Endothelial cell of umbilical vein (primary cell): ENCODE data around the gene SAMD14. TPM values are rescaled to one million over a fixed set of nuclear protein-coding genes. Genes with fewer than 3 reads are reported as not detected.

Experiments used
- BruUV-seq: library from RNA; stranded (reverse); fragments of 400-500 nt; replicated peaks from 2 replicates; lab custom pipeline; 2021; lab: Mats Ljungman, UMichigan
- CTCF ChIA-PET: fragments of 300-600, 350-600 bp; sonication (Branson Sonifier 250); formaldehyde crosslinking; loops from one replicate; lab custom pipeline; 2021; ENCODE audit warnings: antibody characterized with exemption, inconsistent platforms; lab: Charles Lee
- POLR2A ChIA-PET: fragments of 300-600, 350-600 bp; sonication (Branson Sonifier 250); formaldehyde crosslinking; loops from one replicate; lab custom pipeline; 2021; ENCODE audit warnings: antibody characterized with exemption, inconsistent platforms; lab: Charles Lee
- DNase-seq: peaks from one replicate; pipeline ENCODE4 v3.0.0-alpha.2; 2011; ENCODE audit warnings: low read depth, low spot score
- FAIRE-seq: peaks from 2 replicates; lab custom pipeline; 2011; peaks lifted over from hg19 to GRCh38; lab: Jason Lieb, UNC
- H2AFZ ChIP-seq: 2 replicates; pipeline ENCODE4 v1.6.0; 2012; ENCODE audit warnings: low read depth, low read length, control low read depth, inconsistent platforms
- H3K27ac ChIP-seq: 2 replicates; pipeline ENCODE4 v1.5.1; 2011; ENCODE audit warnings: low read depth, mild to moderate bottlenecking, control low read depth, low read length, moderate library complexity; ENCODE audit not compliant: insufficient read depth
- H3K27me3 ChIP-seq, 2 experiments: 2 replicates each; pipeline versions ENCODE4 v1.6.0 to v1.6.1; 2011; ENCODE audit warnings: low read length in 2 of 2, mixed read lengths in 1 of 2; ENCODE audit not compliant: control insufficient read depth in 2 of 2, insufficient read depth in 2 of 2
- H3K36me3 ChIP-seq, 2 experiments: 2 replicates in 1 of 2; 3 replicates in 1 of 2; pipeline ENCODE4 v1.5.1; 2011; ENCODE audit warnings: low read length in 2 of 2, mild to moderate bottlenecking in 1 of 2, moderate library complexity in 1 of 2; ENCODE audit not compliant: control insufficient read depth in 2 of 2, insufficient read depth in 2 of 2; ENCODE audit errors: extremely low read depth in 1 of 2
- H3K4me1 ChIP-seq: 3 replicates; pipeline ENCODE4 v1.5.1; 2011; ENCODE audit warnings: mild to moderate bottlenecking, low read length; ENCODE audit not compliant: control insufficient read depth, insufficient read depth; ENCODE audit errors: extremely low read depth
- H3K4me2 ChIP-seq: 2 replicates; pipeline ENCODE4 v1.6.1; 2011; ENCODE audit warnings: low read length, control low read depth, mixed read lengths; ENCODE audit not compliant: insufficient read depth
- H3K4me3 ChIP-seq, 3 experiments: fragments of 200-600 bp in 1 of 3; sonication (generic), shearing (Covaris generic) in 1 of 3; replicated peaks in 1 of 3; 2 replicates each; pipeline ENCODE4 v1.5.1; 2011 to 2016; ENCODE audit warnings: control low read depth in 3 of 3, low read length in 3 of 3, mild to moderate bottlenecking in 2 of 3, inconsistent platforms in 1 of 3, low read depth in 1 of 3, moderate library complexity in 1 of 3; ENCODE audit not compliant: insufficient read depth in 1 of 3
- H3K79me2 ChIP-seq: 2 replicates; pipeline ENCODE4 v1.6.0; 2012; ENCODE audit warnings: low read length, inconsistent platforms; ENCODE audit not compliant: control insufficient read depth, insufficient read depth
- H3K9ac ChIP-seq: replicated peaks from 2 replicates; pipeline ENCODE3; 2011; ENCODE audit warnings: low read length, control low read depth; ENCODE audit not compliant: insufficient read depth; ENCODE audit errors: extremely low read depth
- H3K9me1 ChIP-seq: replicated peaks from 3 replicates; pipeline ENCODE4 v1.6.0; 2011; ENCODE audit warnings: mild to moderate bottlenecking, low read length; ENCODE audit not compliant: control insufficient read depth, insufficient read depth; ENCODE audit errors: extremely low read depth
- H3K9me3 ChIP-seq: replicated peaks from 2 replicates; pipeline ENCODE4 v1.5.1; 2012; ENCODE audit warnings: low read length, inconsistent platforms; ENCODE audit not compliant: control insufficient read depth, insufficient read depth
- H4K20me1 ChIP-seq: replicated peaks from 2 replicates; pipeline ENCODE3; 2011; ENCODE audit warnings: mild to moderate bottlenecking, low read length; ENCODE audit not compliant: control insufficient read depth, insufficient read depth; ENCODE audit errors: extremely low read depth
- EZH2 ChIP-seq: IDR thresholded peaks from 2 replicates; pipeline ENCODE4 v1.6.1; 2012; ENCODE audit warnings: borderline replicate concordance, low read depth, mild to moderate bottlenecking, moderate library complexity, low read length, inconsistent platforms; ENCODE audit not compliant: severe bottlenecking
- FOS ChIP-seq: IDR thresholded peaks from 2 replicates; pipeline ENCODE4 v1.6.1; 2011; ENCODE audit warnings: mild to moderate bottlenecking, low read length, moderate library complexity, borderline replicate concordance; ENCODE audit not compliant: insufficient read depth
- GATA2 ChIP-seq: IDR thresholded peaks from 2 replicates; pipeline ENCODE4 v1.7.0; 2011; ENCODE audit warnings: low read depth, mild to moderate bottlenecking, moderate library complexity, mixed read lengths, low read length; ENCODE audit not compliant: insufficient read length, insufficient read depth
- JUN ChIP-seq: IDR thresholded peaks from 2 replicates; pipeline ENCODE4 v1.6.1; 2011; ENCODE audit warnings: borderline replicate concordance, low read depth; ENCODE audit not compliant: insufficient read length, insufficient read depth
- MYC ChIP-seq: IDR thresholded peaks from one replicate; pipeline ENCODE4 v1.6.1; 2011; ENCODE audit warnings: mild to moderate bottlenecking, low read depth, low read length
- POLR2A ChIP-seq: IDR thresholded peaks from 2 replicates; pipeline ENCODE4 v1.6.1; 2012; ENCODE audit warnings: low read depth, mild to moderate bottlenecking, control low read depth, low read length
- POLR2AphosphoS5 ChIP-seq: IDR thresholded peaks from 2 replicates; pipeline ENCODE4 v1.6.1; 2012; ENCODE audit warnings: low read depth, mild to moderate bottlenecking, control low read depth, low read length, moderate library complexity; ENCODE audit not compliant: insufficient read depth
- dilution Hi-C: fragments of 300-500 bp; cut with MboI; formaldehyde crosslinking; loops from one replicate; pipeline ENCODE4 v1.15.0; 2019; ENCODE audit warnings: low sequenced_read_pairs; ENCODE audit not compliant: extremely low pct_ligation_motif_present
- intact Hi-C: fragments of 100-400 bp; cut with micrococcal nuclease; formaldehyde crosslinking; loops from one replicate; pipeline ENCODE4 v1.10.0; 2022
- polyA plus RNA-seq, 4 experiments: library from polyadenylated mRNA; depleted of rRNA in 3 of 4; stranded (reverse) in 3 of 4; unstranded in 1 of 4; fragments of >200 nt; gene quantifications; 2 replicates each; pipeline versions ENCODE4 v1.2.1 to v1.2.3, GENCODE V29; 2011 to 2012; ENCODE audit warnings: missing spikeins in 1 of 4
- total RNA-seq: library from RNA; stranded (reverse); gene quantifications from 2 replicates; pipeline ENCODE4 v1.2.3, GENCODE V29; 2021
- TF ChIP-seq, protein P1 (sequence below): IDR thresholded peaks from 2 replicates; pipeline ENCODE4 v1.6.1; 2011; ENCODE audit not compliant: insufficient read depth, insufficient read length
- TF ChIP-seq, protein P2 (sequence below), 2 donors: IDR thresholded peaks; 1 replicate in 1 of 2; 2 replicates in 1 of 2; pipeline ENCODE4 v1.5.1; 2011; ENCODE audit warnings: low read length in 2 of 2, mild to moderate bottlenecking in 2 of 2, moderate library complexity in 2 of 2, control low read depth in 1 of 2, inconsistent platforms in 1 of 2, low read depth in 1 of 2; ENCODE audit not compliant: insufficient read depth in 1 of 2; ENCODE audit errors: extremely low read depth in 1 of 2

Gene SAMD14
- total and polyA plus RNA-seq, 2 donors (not counting 3 experiments of a cell fraction or from before 2014, with no cell fraction given): 6.8 to 15.6 TPM

- no peaks in the 10 kb centered on the region for H3K27me3 ChIP-seq
- FAIRE-seq (no peak), DNase-seq (no peak)
- intact Hi-C loops: loop anchor here (1.0 to 10.0 kb wide), 3 partner anchors 46 to 149 kb away; no protein-coding TSS in a partner anchor
- CTCF ChIA-PET: interaction anchor here (1.1 to 4.6 kb wide), 13 partner anchors 8 to 84 kb away, joined by 5 to 57 read pairs (median 12); partner anchors contain the start of gene PDK2
- POLR2A ChIA-PET: no interaction called here
- dilution Hi-C loops: no loop called here
- BruUV-seq: no TSS peak
- H3K36me3 ChIP-seq: peaks cover 0 to 4% of the 10 kb centered on the region in 2 experiments
- H3K4me1 ChIP-seq: no peaks in the 10 kb centered on the region
- no peaks in the 10 kb centered on the region for H3K79me2 ChIP-seq
- H3K9me1 ChIP-seq: no peaks in the 10 kb centered on the region
- H3K9ac ChIP-seq: no peak overlapping the region
- no peak overlapping the region for H3K4me3 ChIP-seq
- no peak for TF ChIP-seq EZH2
- TF ChIP-seq GATA2: no peak
- TF ChIP-seq, protein P1, sequence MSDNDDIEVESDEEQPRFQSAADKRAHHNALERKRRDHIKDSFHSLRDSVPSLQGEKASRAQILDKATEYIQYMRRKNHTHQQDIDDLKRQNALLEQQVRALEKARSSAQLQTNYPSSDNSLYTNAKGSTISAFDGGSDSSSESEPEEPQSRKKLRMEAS: no peak
- TF ChIP-seq POLR2A: no peak
- TF ChIP-seq, protein P2, sequence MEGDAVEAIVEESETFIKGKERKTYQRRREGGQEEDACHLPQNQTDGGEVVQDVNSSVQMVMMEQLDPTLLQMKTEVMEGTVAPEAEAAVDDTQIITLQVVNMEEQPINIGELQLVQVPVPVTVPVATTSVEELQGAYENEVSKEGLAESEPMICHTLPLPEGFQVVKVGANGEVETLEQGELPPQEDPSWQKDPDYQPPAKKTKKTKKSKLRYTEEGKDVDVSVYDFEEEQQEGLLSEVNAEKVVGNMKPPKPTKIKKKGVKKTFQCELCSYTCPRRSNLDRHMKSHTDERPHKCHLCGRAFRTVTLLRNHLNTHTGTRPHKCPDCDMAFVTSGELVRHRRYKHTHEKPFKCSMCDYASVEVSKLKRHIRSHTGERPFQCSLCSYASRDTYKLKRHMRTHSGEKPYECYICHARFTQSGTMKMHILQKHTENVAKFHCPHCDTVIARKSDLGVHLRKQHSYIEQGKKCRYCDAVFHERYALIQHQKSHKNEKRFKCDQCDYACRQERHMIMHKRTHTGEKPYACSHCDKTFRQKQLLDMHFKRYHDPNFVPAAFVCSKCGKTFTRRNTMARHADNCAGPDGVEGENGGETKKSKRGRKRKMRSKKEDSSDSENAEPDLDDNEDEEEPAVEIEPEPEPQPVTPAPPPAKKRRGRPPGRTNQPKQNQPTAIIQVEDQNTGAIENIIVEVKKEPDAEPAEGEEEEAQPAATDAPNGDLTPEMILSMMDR (IDR thresholded peaks at IDR 0.05; ENCODE audit: extremely low read depth in 1 of 2, insufficient read depth in 1 of 2, low read depth in 1 of 2, low read length in 2 of 2): no peak
- no peak for TF ChIP-seq FOS
- no peak for TF ChIP-seq POLR2AphosphoS5
- no peak for TF ChIP-seq JUN
- no peak for TF ChIP-seq MYC
- no peak overlapping the region for H3K27ac ChIP-seq
- no peaks in the 10 kb centered on the region for H3K9me3 ChIP-seq
- no peak overlapping the region for H2AFZ ChIP-seq
- no peaks in the 10 kb centered on the region for H4K20me1 ChIP-seq
- no peak overlapping the region for H3K4me2 ChIP-seq
These were observed 14.2 kb downstream of the SAMD14 start for GRCh38 chr17:50115756-50116155.
